Activated CD8-positive, alpha-beta T cell treated with anti-CD3 and anti-CD28 coated beads, Interleukin-2, amount 10 ng/mL, durations not matched to agents 7 days and 5 days (primary cell): ENCODE results near the gene CAV3. TPM values are rescaled to one million over a fixed set of nuclear protein-coding genes. Genes with fewer than 3 reads are reported as not detected.

Experiments
- ATAC-seq: fragments of 150-1000 bp; cut with Tn5 transposase; one replicate; pipeline ENCODE4 v1.10.0; 2021; ENCODE audit warnings: moderate library complexity
- CTCF ChIA-PET: fragments of 350-600 bp; sonication (Branson Sonifier 250); formaldehyde crosslinking; loops from one replicate; lab custom pipeline; 2021; ENCODE audit warnings: antibody characterized with exemption; lab: Charles Lee
- POLR2A ChIA-PET: fragments of 350-600 bp; sonication (Branson Sonifier 250); formaldehyde crosslinking; loops from one replicate; lab custom pipeline; 2021; ENCODE audit warnings: antibody characterized with exemption; lab: Charles Lee
- DNase-seq: peaks from one replicate; pipeline ENCODE4 v3.0.0-alpha.2; 2020
- H3K27ac Mint-ChIP-seq: one replicate; pipeline ENCODE4 v1.8.0; 2021; ENCODE audit warnings: mild to moderate bottlenecking, mixed read lengths
- H3K27me3 Mint-ChIP-seq: one replicate; pipeline ENCODE4 v1.8.0; 2021; ENCODE audit warnings: low read depth, mixed read lengths
- H3K36me3 Mint-ChIP-seq: one replicate; pipeline ENCODE4 v1.8.0; 2021; ENCODE audit warnings: low read depth, mixed read lengths
- H3K4me1 Mint-ChIP-seq: one replicate; pipeline ENCODE4 v1.8.0; 2021; ENCODE audit warnings: low read depth, mixed read lengths
- H3K4me3 Mint-ChIP-seq: one replicate; pipeline ENCODE4 v1.8.0; 2021; ENCODE audit warnings: mild to moderate bottlenecking, mixed read lengths
- H3K9me3 Mint-ChIP-seq: one replicate; pipeline ENCODE4 v1.8.0; 2022; ENCODE audit warnings: mixed read lengths; ENCODE audit not compliant: insufficient read depth
- total RNA-seq, 2 experiments: library from RNA; stranded (reverse); gene quantifications; one replicate each; pipeline ENCODE4 v1.2.3, GENCODE V29; 2021

The CAV3 gene
- total RNA-seq, 2 experiments from 2014 or later = not detected

DNA sequence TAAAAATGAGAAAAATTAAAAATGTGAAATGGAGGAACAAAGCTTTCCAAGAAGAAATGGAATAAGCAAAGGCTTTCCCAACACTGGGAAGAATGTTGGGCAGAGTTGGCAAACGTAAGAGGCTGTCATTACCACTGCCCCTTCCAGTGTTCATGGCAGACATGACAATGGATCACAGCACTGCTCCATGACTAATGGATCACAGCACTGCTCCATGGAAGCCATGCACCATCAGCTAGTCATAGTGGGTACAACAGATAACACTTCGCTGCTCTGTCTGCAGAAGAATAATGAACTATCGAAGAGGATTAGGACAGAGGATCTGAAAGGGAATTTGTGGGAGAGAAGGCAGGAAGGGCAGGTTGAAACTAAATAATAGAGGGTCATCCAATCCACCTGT is 5.0 kb downstream of the CAV3 start:
- H3K27ac Mint-ChIP-seq = no peak overlapping the region
- ChIA-PET POLR2A (no interaction called here), CTCF (no interaction called here)
- H3K9me3 Mint-ChIP-seq = no peaks in the 10 kb centered on the region
- H3K27me3 Mint-ChIP-seq = peaks cover 11% of the 10 kb centered on the region
- H3K4me1 Mint-ChIP-seq = peaks cover 3% of the 10 kb centered on the region
- no peaks in the 10 kb centered on the region for H3K36me3 Mint-ChIP-seq
- DNase-seq = no peak
- H3K4me3 Mint-ChIP-seq = no peak overlapping the region
- no peak for ATAC-seq

DNA sequence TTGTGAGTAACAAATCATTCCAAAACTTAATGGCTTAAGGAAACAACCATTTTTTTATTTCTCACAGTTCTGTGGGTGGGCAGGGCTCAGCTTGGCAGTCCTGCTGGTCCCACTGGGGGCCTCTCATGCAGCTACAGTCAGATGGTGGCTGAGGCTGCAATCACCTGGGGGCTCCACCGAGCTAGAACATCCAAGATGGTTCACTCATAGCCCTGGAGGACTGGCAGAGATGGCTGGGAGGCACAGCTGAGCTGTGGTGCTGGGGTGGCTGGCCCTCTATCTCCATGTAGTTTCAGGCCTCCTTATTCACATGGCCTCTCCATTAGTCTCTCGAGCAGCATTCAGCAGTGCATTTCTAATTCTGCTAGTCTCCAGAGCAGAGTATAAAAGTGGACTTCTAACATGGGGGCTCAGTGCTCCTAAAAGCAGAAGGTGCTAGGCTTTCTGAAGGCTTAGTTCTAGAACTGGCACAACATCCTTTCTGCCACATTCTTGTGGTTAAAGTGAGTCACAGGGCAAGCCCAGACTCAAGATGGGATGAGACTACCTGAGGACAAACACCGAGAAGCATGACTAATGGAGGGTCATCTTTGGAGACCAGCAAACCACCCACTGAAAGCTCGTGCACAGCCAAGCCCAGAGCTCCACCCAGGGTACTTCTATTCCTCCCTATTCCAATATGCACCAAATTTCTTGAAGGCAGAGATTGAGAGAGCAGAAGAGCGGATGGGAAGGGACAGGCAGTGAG is 6.3 kb downstream of the CAV3 start:
- ChIA-PET CTCF (no interaction called here), POLR2A (no interaction called here)
- Mint-ChIP-seq H3K4me1 (peaks cover 3% of the 10 kb centered on the region), H3K36me3 (no peaks in the 10 kb centered on the region), H3K9me3 (no peaks in the 10 kb centered on the region), H3K27ac (no peak overlapping the region), H3K27me3 (peaks cover 11% of the 10 kb centered on the region), H3K4me3 (no peak overlapping the region)
- ATAC-seq = no peak
- DNase-seq = no peak

DNA sequence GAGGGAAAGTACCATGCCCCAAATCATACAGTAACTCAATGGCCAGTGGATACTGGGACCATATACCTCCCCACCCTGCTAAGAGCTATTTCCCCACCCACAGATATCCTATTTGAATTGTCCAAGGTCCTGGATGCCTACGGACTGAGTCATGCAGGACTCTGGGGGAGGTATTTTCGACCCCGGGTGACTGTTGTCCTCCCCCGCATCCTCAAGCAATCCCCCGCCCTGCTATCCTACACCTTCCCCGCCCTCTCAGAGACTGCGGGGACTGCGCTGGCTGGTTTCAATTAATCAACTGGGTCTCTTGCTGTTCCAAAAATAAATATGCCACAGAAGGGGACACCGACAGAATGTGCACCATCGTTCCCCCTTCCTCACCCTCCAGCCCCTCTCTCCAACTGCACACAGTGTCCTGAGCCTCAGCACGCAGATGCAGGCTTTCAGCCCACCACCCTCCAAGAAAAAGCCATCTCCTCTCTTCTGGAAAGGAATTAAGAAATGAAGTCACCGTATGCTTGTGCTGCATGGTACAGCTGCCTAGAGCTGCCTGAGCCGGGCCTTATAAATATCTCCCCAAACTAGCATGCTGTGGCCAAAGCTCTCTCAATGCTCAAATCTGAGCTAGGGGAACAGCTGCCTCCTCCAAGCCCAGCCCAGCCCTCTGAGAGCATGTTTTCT is 8.1 kb downstream of the CAV3 start:
- no peaks in the 10 kb centered on the region for H3K36me3 Mint-ChIP-seq
- H3K27ac Mint-ChIP-seq = no peak overlapping the region
- ChIA-PET CTCF (no interaction called here), POLR2A (no interaction called here)
- no peaks in the 10 kb centered on the region for H3K9me3 Mint-ChIP-seq
- peaks cover 11% of the 10 kb centered on the region for H3K27me3 Mint-ChIP-seq
- DNase-seq = no peak
- peaks cover 3% of the 10 kb centered on the region for H3K4me1 Mint-ChIP-seq
- ATAC-seq = no peak
- no peak overlapping the region for H3K4me3 Mint-ChIP-seq

DNA sequence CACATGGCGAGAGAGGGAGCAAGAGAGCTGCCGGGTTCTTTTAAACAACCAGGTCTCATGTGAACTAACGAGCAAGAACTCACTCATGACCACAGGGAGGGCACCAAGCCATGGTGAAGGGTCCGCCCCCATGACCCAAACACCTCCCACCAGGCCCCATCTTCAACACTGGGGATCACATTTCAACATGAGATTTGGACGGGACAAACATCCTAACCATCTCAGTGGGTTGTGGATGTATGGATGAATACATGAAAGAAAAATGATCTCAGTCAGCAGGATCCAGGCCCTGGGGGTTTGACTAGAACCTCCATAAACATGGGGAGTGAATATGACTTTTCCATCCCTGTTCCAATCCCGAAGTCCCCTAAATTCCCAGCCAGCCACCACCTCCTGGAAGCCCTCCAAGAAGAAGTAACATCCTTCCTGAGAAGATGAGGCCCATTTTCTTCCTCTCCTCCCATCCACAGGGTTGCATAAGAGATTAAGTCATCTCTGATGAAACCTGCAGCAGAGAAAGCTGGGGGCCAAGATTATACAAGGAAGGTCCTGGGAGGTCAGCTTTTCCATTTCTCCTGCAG is 9.5 kb downstream of the CAV3 start:
- DNase-seq (no peak), ATAC-seq (no peak)
- Mint-ChIP-seq H3K27ac (no peak overlapping the region), H3K4me1 (peaks cover 3% of the 10 kb centered on the region), H3K27me3 (peaks cover 10% of the 10 kb centered on the region), H3K9me3 (no peaks in the 10 kb centered on the region), H3K36me3 (no peaks in the 10 kb centered on the region), H3K4me3 (no peak overlapping the region)
- CTCF ChIA-PET = no interaction called here
- POLR2A ChIA-PET = no interaction called here

DNA sequence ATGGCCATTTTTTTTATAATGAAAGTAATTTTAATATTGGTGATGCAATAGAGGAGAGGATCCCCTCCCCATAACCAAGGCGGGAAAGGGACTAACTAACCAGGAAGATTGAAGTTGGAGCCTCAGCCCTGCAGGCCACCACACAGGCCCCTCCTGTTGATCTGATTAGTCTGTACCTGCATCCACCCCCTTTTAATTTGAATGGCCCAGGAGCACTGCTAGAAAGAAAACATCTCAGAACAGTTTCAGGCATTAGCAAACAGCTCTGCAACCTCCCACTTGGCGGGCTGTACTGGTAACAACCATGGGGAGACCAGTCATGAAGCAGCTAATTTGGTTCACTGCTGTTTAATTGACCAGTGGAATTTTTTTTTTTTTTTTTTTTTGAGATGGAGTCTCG is 10.3 kb downstream of the CAV3 start:
- Mint-ChIP-seq H3K27me3 (peaks cover 7% of the 10 kb centered on the region), H3K27ac (no peak overlapping the region), H3K36me3 (no peaks in the 10 kb centered on the region), H3K9me3 (no peaks in the 10 kb centered on the region), H3K4me3 (no peak overlapping the region), H3K4me1 (peaks cover 3% of the 10 kb centered on the region)
- POLR2A ChIA-PET = no interaction called here
- CTCF ChIA-PET = no interaction called here
- ATAC-seq = no peak
- no peak for DNase-seq

DNA sequence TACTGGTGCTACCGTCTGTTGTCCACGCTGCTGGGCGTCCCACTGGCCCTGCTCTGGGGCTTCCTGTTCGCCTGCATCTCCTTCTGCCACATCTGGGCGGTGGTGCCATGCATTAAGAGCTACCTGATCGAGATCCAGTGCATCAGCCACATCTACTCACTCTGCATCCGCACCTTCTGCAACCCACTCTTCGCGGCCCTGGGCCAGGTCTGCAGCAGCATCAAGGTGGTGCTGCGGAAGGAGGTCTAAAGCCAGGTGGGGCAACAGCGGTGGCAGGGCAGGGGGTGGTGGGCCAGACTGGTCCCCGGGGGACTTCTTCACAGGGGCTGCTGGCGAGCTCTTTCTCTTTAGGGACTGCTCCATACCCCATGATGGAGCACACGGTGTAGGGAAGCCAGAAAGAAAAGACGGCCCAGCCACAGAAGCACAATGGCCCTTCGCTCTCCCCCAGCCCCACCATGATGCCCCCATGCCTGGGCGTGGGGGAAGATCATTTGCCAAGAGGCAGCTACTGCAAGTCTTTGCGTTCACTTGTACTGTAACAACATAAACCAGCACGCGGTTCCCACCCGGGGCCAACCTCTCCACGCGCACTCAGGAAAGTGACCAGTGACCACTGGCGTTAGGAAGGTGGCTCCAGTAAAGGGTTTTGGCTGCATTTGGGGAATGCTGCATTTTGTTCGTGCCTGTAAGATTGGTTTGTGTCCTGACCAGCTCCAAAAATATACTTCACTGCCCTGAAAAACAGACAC is 12.2 kb downstream of the CAV3 start:
- Mint-ChIP-seq H3K27me3 (peaks cover 4% of the 10 kb centered on the region), H3K4me1 (no peaks in the 10 kb centered on the region), H3K4me3 (no peak overlapping the region), H3K27ac (no peak overlapping the region), H3K36me3 (no peaks in the 10 kb centered on the region), H3K9me3 (no peaks in the 10 kb centered on the region)
- POLR2A ChIA-PET = no interaction called here
- CTCF ChIA-PET = no interaction called here
- no peak for DNase-seq
- no peak for ATAC-seq

DNA sequence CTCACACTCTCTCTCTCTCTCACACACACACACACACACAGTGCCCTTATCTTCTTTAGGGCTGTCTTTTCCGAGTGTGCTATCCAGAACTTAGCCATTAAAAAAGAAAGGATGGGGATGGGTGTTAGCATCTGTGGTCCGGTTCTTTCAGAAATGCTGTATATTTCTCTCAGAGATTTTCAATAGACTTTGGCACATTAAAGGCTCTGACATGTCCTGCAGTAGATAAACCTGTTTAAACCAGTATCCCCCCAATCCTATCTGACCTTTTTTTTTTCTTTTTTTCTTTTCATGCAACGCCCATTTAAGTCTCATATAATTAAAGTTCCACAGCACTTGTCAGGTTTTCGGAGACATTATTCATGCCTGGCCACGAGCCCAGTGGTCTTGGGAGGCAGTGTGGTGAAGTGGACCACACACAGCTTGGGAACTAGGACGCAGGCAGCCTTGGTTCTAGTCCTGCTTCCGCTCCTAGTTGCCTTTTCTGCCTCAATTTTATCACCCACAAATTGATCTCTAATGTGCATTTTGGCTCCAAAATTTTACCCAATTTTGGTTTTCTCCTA is 13.3 kb downstream of the CAV3 start:
- ChIA-PET CTCF (no interaction called here), POLR2A (no interaction called here)
- no peaks in the 10 kb centered on the region for H3K36me3 Mint-ChIP-seq
- peaks cover 3% of the 10 kb centered on the region for H3K27me3 Mint-ChIP-seq
- ATAC-seq (no peak), DNase-seq (no peak)
- H3K4me1 Mint-ChIP-seq = no peaks in the 10 kb centered on the region
- H3K27ac Mint-ChIP-seq = no peak overlapping the region
- H3K4me3 Mint-ChIP-seq = no peak overlapping the region
- H3K9me3 Mint-ChIP-seq = no peaks in the 10 kb centered on the region

DNA sequence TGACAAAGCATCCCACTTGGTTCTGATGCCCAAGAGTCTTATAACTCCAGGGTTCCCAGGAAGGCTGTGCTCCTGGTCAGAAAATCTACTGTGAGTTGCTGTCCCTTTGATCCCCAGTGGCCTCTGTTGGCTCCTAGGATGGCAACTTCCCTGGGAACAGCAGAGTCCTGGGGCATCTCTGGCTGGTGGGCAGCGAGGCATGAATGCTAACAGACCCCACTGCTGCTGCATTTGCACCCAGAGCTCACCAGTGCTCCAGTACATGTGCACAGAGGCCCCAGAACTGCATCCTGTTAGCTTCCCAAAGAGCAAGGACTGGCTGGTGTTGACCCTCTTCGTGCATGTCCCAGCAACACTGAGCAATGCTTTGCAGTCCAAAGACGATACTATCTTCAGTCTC is 15.7 kb downstream of the CAV3 start:
- POLR2A ChIA-PET = no interaction called here
- Mint-ChIP-seq H3K4me1 (no peaks in the 10 kb centered on the region), H3K4me3 (no peak overlapping the region), H3K36me3 (no peaks in the 10 kb centered on the region), H3K9me3 (no peaks in the 10 kb centered on the region), H3K27ac (no peak overlapping the region), H3K27me3 (no peaks in the 10 kb centered on the region)
- DNase-seq (no peak), ATAC-seq (no peak)
- CTCF ChIA-PET = no interaction called here

DNA sequence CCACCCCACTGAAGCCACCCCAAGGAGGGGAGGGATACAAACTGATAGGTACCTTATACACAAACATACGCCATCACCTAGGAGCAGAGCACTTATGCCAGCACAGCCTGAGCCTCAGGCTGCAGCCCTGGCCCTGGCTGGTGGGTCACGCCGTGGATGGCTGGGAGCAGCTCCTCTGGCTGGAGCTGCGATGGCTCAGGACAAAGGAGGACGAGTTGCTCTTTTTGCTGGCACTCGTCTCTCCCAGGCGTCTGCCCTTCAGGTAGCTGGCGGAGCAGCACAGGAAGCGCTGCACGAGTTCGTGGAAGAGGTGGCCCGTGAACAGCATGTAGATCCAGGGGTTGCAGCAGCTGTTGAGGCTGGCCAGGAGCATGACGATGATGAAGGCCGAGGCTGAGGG is 19.2 kb downstream of the CAV3 start:
- H3K36me3 Mint-ChIP-seq = no peaks in the 10 kb centered on the region
- no peaks in the 10 kb centered on the region for H3K9me3 Mint-ChIP-seq
- no peak overlapping the region for H3K4me3 Mint-ChIP-seq
- no peaks in the 10 kb centered on the region for H3K4me1 Mint-ChIP-seq
- DNase-seq (no peak), ATAC-seq (no peak)
- POLR2A ChIA-PET = no interaction called here
- H3K27ac Mint-ChIP-seq = no peak overlapping the region
- CTCF ChIA-PET = no interaction called here
- peaks cover 3% of the 10 kb centered on the region for H3K27me3 Mint-ChIP-seq

DNA sequence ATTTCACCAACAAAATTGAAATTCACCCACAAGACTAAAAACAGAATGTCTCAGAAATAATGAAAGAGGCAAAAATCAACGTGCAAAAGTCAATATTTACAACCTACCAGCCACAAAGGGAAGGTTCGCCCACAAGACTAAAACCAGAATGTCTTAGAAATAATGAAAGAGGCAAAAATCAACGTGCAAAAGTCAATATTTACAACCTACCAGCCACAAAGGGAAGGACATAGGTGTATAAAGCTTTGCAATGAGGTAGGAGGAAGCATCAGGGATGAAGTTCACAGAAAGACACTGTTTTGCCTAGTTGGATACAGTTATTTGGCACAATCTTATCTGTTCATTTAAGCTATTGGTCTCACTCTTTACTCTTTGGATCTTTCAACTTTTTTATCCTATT is 21.5 kb downstream of the CAV3 start:
- CTCF ChIA-PET = no interaction called here
- peaks cover 3% of the 10 kb centered on the region for H3K27me3 Mint-ChIP-seq
- ATAC-seq (no peak), DNase-seq (no peak)
- no peaks in the 10 kb centered on the region for H3K4me1 Mint-ChIP-seq
- POLR2A ChIA-PET = no interaction called here
- no peak overlapping the region for H3K27ac Mint-ChIP-seq
- no peaks in the 10 kb centered on the region for H3K9me3 Mint-ChIP-seq
- no peaks in the 10 kb centered on the region for H3K36me3 Mint-ChIP-seq
- H3K4me3 Mint-ChIP-seq = no peak overlapping the region

DNA sequence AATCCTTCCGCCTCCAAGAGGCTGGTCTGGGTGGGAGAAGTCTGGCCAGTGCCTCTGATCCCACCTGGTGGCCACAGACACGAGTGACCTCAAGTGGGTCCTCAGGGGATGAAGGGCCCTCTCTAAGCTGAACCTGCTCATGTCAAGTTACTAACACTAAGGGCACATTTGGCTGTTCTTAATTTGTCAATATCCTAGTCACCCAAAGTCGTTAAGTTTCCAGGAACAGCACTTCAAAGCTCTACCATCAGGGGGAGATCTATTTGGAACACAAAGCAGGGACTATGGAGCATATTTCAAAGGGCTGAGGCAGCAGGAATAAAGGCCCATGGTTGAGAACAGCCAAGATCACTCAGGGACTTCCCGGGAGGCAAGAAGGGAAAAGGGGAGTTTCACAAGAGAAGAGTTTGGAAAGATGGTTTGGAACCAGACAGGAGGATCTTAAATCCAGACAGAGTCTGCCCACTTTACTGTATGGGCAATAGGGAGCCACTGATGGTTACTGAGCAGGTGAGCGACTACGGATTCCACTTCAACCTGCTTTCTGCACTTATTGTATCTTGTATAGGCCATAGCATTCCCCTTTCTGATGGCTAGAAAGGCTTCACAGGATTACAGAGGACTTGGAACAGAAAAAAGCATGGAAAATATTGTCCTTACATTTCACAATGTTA is 22.1 kb downstream of the CAV3 start:
- ChIA-PET CTCF (no interaction called here), POLR2A (no interaction called here)
- Mint-ChIP-seq H3K27me3 (peaks cover 3% of the 10 kb centered on the region), H3K4me1 (no peaks in the 10 kb centered on the region), H3K36me3 (no peaks in the 10 kb centered on the region), H3K4me3 (no peak overlapping the region), H3K27ac (no peak overlapping the region), H3K9me3 (no peaks in the 10 kb centered on the region)
- ATAC-seq = no peak
- no peak for DNase-seq
